ENCODE results near the gene SULT4A1. TPM values are rescaled to one million over a fixed set of nuclear protein-coding genes. Genes with fewer than 3 reads are reported as not detected.

The SULT4A1 gene
- total RNA-seq, 1 donor from 2014 or later, result not detected

DNA sequence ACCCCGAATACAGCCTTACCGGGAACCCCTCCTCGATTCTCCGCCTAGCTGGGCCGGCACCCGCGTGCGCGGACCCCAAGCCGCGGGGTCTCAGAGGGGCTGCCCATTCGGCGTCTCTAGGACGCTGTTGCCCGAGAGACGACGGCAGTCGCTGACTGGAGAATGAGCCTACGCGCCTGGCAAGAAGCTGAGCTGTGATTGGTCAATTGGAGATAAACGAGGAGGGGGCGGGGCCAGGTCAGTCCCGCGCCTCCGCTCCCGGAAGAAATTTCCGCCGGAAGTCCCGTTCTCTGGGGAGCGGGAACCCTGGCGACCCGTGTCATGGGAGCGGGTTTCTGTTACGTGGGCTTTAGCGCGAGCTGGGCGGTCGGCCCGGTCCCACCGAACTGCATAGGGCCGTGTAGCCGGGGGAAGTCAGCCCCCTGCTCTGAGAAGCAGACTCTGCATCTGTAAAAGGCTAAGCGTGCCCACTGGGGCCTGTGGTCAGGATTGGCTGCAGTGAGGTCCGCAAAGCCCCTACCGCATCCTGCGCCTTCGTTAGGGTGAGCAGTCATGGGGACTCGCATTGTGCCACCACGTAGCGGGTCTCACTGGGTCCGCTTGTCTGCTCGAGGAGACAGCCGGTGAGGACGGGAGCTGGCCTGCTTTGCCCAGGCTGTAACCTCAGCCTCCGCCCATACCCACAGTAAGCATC, 50.0 kb downstream of the SULT4A1 start, which contains the start of gene EFCAB6:
Gene EFCAB6, minus strand, starts transcription at position 157 of the 694 bp plus-strand sequence. CDS start 29,987 bp downstream, outside the sequence.
- intact Hi-C loops (cut with micrococcal nuclease), result loop anchor here (1.0 to 2.0 kb wide), 4 partner anchors 111 to 890 kb away; partner anchors contain the start of genes PARVB, PNPLA3 and PRR5

DNA sequence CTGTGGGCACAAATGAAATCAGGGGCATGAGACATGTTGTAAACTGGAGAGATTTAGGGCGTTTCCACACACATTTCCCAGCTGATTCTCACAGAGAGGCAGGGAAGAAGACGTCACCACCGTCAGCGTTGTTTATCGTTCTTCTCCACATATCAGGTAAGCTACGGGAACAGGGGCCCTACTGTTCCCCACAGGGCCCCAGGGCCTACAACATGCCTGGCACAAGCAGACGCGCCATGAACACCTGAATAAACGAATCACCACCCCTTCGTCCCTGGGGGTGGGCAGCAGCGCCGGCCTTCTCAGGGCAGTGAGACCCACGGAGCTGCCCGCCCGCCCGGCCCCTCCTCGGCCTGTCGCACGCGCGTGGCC, 50.5 kb downstream of the SULT4A1 start:
- intact Hi-C loops (cut with micrococcal nuclease), result loop anchor here (1.0 to 2.0 kb wide), 5 partner anchors 112 to 891 kb away; partner anchors contain the start of genes PARVB, PNPLA3, PRR5 and SAMM50

DNA sequence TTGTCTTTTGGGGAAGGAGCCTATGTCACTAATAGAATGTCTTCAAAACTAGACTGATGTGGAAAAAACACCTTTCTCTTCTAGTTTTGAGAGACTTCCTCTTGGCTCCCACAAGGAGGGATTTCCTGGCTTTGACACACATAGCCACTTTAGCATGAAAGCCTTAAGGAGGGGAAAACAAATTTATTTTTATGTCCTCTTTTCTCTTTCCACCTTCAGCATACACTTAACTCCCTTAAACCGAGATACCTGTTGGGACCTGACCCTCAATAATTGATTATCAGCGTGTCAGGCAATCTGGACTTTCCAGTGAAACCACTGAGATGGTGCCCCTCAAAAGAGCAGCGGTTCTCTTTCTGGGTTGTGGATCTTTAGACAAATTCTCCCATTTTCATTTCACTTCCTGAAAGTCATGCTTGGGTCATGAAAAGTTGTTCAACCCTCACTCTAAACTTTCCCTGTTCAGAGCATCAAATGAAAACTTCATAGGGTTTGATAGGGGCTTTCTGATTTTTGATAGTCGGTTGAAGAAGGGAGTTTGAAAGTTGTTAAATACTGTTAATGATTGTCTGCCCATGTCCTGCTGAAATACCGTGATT, 59.3 kb downstream of the SULT4A1 start:
- intact Hi-C loops (cut with micrococcal nuclease), result no loop called here

DNA sequence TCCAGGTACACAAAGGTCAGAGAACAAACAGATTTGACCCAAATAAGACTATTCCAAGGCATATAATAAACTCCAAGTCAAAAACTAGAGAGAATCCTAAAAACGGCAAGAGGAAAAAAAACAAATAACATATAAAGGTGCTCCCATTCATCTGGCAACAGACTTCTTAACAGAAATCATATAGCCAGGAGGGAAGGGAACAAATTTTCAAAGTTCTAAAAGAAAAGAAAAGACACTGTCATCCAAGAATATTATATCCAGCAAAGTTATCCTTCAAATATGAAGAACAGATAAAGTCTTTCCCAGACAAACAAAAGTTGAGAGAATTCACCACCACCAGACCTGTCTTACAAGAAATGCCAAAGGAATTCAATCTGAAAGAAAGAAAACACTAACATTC, 61.3 kb downstream of the SULT4A1 start:
- intact Hi-C loops (cut with micrococcal nuclease), result no loop called here

DNA sequence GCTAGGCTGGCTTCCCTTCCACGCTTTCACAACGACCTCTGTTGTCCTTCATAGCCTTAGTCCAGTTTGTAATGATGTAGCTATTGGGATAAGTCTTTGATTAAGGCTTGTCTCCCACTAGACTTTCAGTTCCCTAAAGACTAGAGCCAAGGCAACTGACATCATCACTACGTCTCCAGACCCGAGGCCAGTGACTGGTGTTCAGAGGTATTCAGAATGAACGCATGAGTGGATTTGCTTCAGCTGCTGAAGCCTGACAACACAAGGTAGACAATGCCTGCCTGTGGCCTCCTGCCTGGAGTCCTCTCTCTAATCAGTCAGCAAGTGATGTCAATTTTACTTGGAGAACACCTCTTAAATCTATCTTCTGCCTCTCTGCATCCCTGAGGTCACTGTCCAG, 63.8 kb downstream of the SULT4A1 start:
- intact Hi-C loops (cut with micrococcal nuclease), result no loop called here

DNA sequence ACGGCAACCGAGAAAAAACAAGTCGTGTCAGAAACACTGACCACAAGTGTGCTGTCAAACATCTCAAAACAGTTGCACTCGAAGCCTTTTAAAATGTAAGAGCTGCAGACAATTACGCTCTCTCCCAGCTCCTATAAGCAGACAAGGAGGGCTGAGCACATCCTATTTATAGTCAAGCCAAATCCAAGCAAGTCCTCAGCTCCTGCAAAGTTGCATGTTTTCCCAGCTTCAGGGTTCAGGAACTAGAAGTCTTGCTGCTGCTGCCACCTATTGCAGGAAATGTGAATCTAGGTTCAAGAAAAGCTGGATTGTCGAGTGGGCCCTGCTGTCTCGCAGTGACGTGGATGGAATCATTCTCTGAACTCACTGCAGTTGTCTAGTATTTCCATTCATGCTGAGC, 65.7 kb downstream of the SULT4A1 start:
- intact Hi-C loops (cut with micrococcal nuclease), result no loop called here

DNA sequence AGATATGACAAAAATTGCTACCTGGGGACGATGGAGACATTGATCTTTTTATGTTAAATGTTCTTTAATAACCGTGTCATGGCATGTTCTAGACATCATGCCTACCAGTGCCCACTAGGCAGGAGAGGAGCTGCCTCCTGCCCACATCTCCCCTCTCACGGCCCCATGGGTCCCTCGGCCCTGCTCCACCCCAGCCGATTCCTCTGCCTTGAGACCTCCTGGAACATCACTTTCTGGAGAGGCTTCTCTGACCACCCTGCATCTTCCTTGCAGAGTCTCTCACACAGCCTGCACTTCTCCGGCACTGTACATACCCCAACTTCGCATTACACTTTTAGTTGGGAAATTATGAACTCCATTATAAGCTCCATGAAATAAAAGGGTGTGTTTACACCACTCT, 67.0 kb downstream of the SULT4A1 start:
- intact Hi-C loops (cut with micrococcal nuclease), result no loop called here

DNA sequence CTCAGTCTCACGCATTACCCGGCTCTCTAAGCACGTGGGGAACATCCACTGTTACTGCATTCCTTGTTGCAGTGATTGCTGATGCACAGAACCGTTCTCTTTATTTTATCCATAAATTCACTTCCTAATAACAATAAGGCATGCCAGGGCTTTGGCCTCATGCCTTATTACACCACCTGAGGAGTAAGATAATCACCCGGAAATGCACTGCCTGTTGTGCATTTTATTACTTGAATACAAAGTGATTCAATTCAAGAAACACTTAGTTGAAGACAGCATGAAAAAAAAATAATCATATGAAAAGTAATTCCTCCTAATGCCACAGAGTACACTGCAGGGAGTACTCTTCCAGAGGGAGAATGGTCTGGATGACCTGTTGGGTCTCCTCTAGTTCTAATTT, 69.4 kb downstream of the SULT4A1 start:
- intact Hi-C loops (cut with micrococcal nuclease), result no loop called here

DNA sequence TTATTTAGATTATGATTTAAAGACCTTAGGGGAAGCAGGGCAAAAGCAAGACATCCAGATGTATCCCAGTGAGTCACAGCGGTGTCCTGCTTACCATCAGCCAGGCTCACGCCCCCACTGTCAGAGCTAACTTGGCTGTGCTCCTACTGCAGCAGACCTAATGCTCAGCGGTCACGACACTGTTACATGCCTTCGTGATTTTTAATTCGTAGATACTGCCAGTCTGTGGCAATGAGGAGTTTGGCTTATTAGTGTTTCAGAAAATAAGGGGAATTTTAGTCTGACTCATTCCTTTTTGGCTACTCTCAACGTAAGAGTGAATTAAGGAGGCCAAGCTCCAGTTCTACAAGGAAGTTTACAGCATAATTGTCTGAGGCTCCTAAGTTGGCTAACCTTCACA, 72.9 kb downstream of the SULT4A1 start:
- intact Hi-C loops (cut with micrococcal nuclease), result no loop called here

DNA sequence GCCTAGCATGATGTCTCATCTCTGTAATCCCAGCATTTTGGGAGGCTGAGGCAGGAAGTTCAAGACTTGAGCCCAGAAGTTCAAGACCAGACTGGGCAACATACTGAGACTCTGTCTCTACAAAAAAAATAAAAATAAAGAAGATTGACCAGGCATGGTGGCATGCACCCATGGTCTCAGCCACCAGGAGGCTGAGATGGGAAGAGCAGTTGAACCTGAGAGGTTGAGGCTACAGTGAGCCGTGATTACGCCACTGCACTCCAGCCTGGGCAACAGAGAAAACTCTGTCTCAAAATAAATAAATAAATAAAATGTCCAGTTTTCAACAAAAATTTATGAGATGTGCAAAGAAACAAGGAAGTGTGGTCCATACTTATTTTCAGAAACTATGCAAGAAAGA, 78.5 kb downstream of the SULT4A1 start:
- intact Hi-C loops (cut with micrococcal nuclease), result no loop called here

DNA sequence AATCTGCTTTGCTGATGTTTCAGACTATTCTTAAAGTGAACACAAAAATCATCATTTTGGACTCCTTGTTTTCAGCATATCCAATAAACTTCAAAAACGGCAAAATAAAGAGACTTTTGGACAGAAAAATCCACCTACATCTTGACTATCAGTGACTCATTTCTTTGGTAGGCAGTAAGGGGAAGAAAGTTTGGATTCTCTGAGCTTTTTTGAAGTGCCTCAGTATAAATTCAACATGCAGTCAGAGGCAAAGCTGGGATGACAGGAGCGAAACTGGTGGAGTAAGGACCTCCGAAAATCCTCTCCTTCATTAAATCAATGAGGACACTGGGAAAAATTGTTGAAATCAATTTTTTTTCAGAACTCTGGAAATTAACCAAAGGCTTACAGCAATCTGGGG, 79.9 kb downstream of the SULT4A1 start:
- intact Hi-C loops (cut with micrococcal nuclease), result no loop called here

DNA sequence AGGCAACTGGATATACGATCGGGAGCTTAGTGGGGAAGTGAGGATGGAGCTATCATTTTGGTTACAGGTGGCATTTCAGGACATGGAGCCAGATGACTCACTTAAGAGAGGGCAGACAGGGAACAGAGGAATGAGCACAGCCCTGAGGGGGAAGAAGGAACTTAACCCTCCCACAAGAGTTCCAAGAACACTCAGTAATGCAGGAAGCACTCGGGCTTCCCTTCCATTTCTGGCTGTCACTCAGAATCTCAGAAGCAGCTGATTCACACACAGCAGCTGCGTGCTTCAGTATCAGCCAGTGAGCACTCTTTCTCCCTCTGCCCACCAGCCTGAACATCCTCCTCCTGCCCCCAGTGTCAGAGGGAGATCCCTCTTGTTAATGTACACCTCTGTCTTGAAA, 85.0 kb downstream of the SULT4A1 start:
- intact Hi-C loops (cut with micrococcal nuclease), result no loop called here

DNA sequence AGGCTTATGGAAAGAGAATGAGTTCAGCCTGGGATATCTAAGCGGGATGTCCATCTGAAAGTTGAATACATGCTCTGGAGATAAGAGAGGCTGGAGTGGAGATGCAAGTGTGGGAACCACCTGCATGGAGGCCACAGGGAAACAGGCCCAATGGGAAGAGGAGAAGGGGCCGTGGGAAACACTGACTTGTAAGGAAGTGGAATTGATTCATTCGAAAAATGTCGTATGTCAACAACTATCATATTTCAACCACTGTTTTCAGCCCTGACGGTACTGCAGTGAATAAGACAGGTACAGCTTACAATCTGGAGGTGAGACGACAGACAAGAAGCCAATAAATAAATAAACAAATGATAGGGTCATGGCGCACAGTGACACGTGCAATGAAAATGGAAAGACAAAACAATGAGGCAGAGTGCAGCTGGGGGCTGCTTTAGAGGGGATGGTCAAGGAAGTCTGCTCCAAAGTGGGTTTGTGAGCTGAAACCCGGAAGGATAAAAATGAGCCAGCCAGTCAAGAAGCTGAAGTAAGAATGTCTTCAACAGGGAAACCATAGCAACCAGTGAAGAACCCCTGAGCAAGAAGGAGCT, 86.1 kb downstream of the SULT4A1 start:
- intact Hi-C loops (cut with micrococcal nuclease), result no loop called here

Other genes with a start within 250 kb of the SULT4A1 start
- not detected in 2 replicates for gene EFCAB6, start 50.2 kb downstream of the SULT4A1 start, total RNA-seq
- not detected in 2 replicates for gene PNPLA5, start 29.5 kb upstream of the SULT4A1 start, total RNA-seq
- gene PNPLA3, start 61.3 kb upstream of the SULT4A1 start, total RNA-seq, result 0.22 and 0.29 TPM in 2 replicates
- gene SAMM50, start 92.9 kb upstream of the SULT4A1 start, total RNA-seq, result 49.9 and 50.7 TPM in 2 replicates
- gene PARVB, start 161.8 kb upstream of the SULT4A1 start, total RNA-seq, result 39.2 and 41.5 TPM in 2 replicates